ENCODE data around the gene FOXRED1. TPM values are rescaled to one million over a fixed set of nuclear protein-coding genes. Genes with fewer than 3 reads are reported as not detected.

The FOXRED1 gene
- total RNA-seq, 2 experiments from 2014 or later = 34.4 to 36.4 TPM

- Mint-ChIP-seq H3K27me3 (no peaks in the 10 kb centered on the region), H3K4me1 (peaks cover 33% of the 10 kb centered on the region), H3K36me3 (ENCODE audit: low read depth) (peaks cover 36% of the 10 kb centered on the region), H3K27ac (peak overlapping the region; percentile 78), H3K9me3 (no peaks in the 10 kb centered on the region), H3K4me3 (no peak overlapping the region)
- DNase-seq = peak; percentile 44
- CTCF ChIA-PET = interaction anchor here (1.0 to 2.9 kb wide), 10 partner anchors 8 to 161 kb away, joined by 3 to 18 read pairs (median 5); partner anchors contain the start of gene DCPS
- POLR2A ChIA-PET = interaction anchor here (0.7 to 2.8 kb wide), 13 partner anchors 11 to 432 kb away, joined by 3 to 23 read pairs (median 3); partner anchors contain the start of genes DCPS, HYLS1 and ST3GAL4
These were observed 49.8 kb downstream of the FOXRED1 start for GRCh38 chr11:126318574-126319373.

- H3K4me3 Mint-ChIP-seq = no peak overlapping the region
These were observed 50.4 kb downstream of the FOXRED1 start for GRCh38 chr11:126319374-126319740.

GRCh38 chr11:126322996-126323395 is 54.0 kb downstream of the FOXRED1 start:
- Mint-ChIP-seq H3K27ac (no peak overlapping the region), H3K4me1 (peaks cover 17% of the 10 kb centered on the region), H3K9me3 (no peaks in the 10 kb centered on the region), H3K36me3 (ENCODE audit: low read depth) (peaks cover 8% of the 10 kb centered on the region), H3K4me3 (no peak overlapping the region), H3K27me3 (no peaks in the 10 kb centered on the region)
- ChIA-PET CTCF (no interaction called here), POLR2A (no interaction called here)
- DNase-seq = no peak

More at GRCh38 chr11:126319374-126319740, 50.4 kb downstream of the FOXRED1 start:
- no peaks in the 10 kb centered on the region for H3K9me3 Mint-ChIP-seq
- H3K27me3 Mint-ChIP-seq = no peaks in the 10 kb centered on the region
- POLR2A ChIA-PET = interaction anchor here (0.6 to 2.8 kb wide), 12 partner anchors 11 to 432 kb away, joined by 3 to 23 read pairs (median 4); partner anchors contain the start of genes DCPS, HYLS1 and ST3GAL4
- peaks cover 33% of the 10 kb centered on the region for H3K4me1 Mint-ChIP-seq
- CTCF ChIA-PET = interaction anchor here (1.0 to 2.9 kb wide), 7 partner anchors 9 to 161 kb away, joined by 3 to 18 read pairs (median 7); no protein-coding TSS in a partner anchor
- no peak overlapping the region for H3K27ac Mint-ChIP-seq
- peaks cover 31% of the 10 kb centered on the region for H3K36me3 Mint-ChIP-seq (ENCODE audit: low read depth)
- DNase-seq = no peak

GRCh38 chr11:126327281-126328000 is 58.5 kb downstream of the FOXRED1 start:
- no peaks in the 10 kb centered on the region for H3K27me3 Mint-ChIP-seq
- no peak overlapping the region for H3K27ac Mint-ChIP-seq
- ChIA-PET CTCF (interaction anchor here (1.0 kb wide), 1 partner anchor 16 kb away, joined by 3 read pairs; no protein-coding TSS in a partner anchor), POLR2A (interaction anchor here (1.1 kb wide), 1 partner anchor 24 kb away, joined by 4 read pairs; the partner anchor contains the start of gene DCPS)
- DNase-seq = no peak
- no peak overlapping the region for H3K4me3 Mint-ChIP-seq
- H3K36me3 Mint-ChIP-seq (ENCODE audit: low read depth) = peaks cover 3% of the 10 kb centered on the region
- H3K9me3 Mint-ChIP-seq = no peaks in the 10 kb centered on the region
- H3K4me1 Mint-ChIP-seq = peaks cover 6% of the 10 kb centered on the region

Other genes with a start within 250 kb of the FOXRED1 start
- 1 to 10 TPM; 1.7 to 1.8 TPM for gene CDON, start 206.3 kb upstream of the FOXRED1 start, total RNA-seq
- gene RPUSD4, start 57.5 kb upstream of the FOXRED1 start, total RNA-seq = 10 to 100 TPM; 26.5 to 26.8 TPM
- 1 to 10 TPM; 9.0 to 9.9 TPM for gene FAM118B, start 57.4 kb upstream of the FOXRED1 start, total RNA-seq
- 100 to 1,000 TPM; 121 to 125 TPM for gene SRPRA, start 259 bp upstream of the FOXRED1 start, total RNA-seq
- 10 to 100 TPM; 14.2 to 17.0 TPM for gene TIRAP, start 13.9 kb downstream of the FOXRED1 start, total RNA-seq
- gene DCPS, start 34.9 kb downstream of the FOXRED1 start, total RNA-seq = 10 to 100 TPM; 34.5 to 35.8 TPM
- 1 to 10 TPM; 7.4 to 8.5 TPM for gene ST3GAL4, start 86.5 kb downstream of the FOXRED1 start, total RNA-seq

All from activated CD4-positive, alpha-beta memory T cell treated with anti-CD3 and anti-CD28 coated beads, Interleukin-2, amount 10 ng/mL, durations not matched to agents 7 days and 5 days (primary cell).